Measurements from ENCODE around the gene PTPRD.

PTPRD gene

GRCh38 chr9:8856396-8857067, 1756.3 kb downstream of the PTPRD start:
- H3K4me3 ChIP-seq (ENCODE audit: low read depth, low read length) = no peak overlapping the region
- TF ChIP-seq CTCF (IDR thresholded peaks at IDR 0.05; ENCODE audit: low read depth, low read length) = no peak

- TF ChIP-seq CTCF (IDR thresholded peaks at IDR 0.05; ENCODE audit: low read depth, low read length) = no peak
- H3K4me3 ChIP-seq (ENCODE audit: low read depth, low read length) = no peak overlapping the region
Observed at GRCh38 chr9:8855046-8855445, 1757.8 kb downstream of the PTPRD start.

GRCh38 chr9:8852301-8852864, 1760.4 kb downstream of the PTPRD start:
- no peak overlapping the region for H3K4me3 ChIP-seq (ENCODE audit: low read depth, low read length)
- no peak for TF ChIP-seq CTCF (IDR thresholded peaks at IDR 0.05; ENCODE audit: low read depth, low read length)

GRCh38 chr9:8850914-8851313, 1761.9 kb downstream of the PTPRD start:
- TF ChIP-seq CTCF (IDR thresholded peaks at IDR 0.05; ENCODE audit: low read depth, low read length) = no peak

GRCh38 chr9:8845808-8846207, 1767.0 kb downstream of the PTPRD start:
- TF ChIP-seq CTCF (IDR thresholded peaks at IDR 0.05; ENCODE audit: low read depth, low read length) = no peak
- H3K4me3 ChIP-seq (ENCODE audit: low read depth, low read length) = no peak overlapping the region

More at GRCh38 chr9:8850914-8851313, 1761.9 kb downstream of the PTPRD start:
- H3K4me3 ChIP-seq (ENCODE audit: low read depth, low read length) = no peak overlapping the region

- no peak for TF ChIP-seq CTCF (IDR thresholded peaks at IDR 0.05; ENCODE audit: low read depth, low read length)
- no peak overlapping the region for H3K4me3 ChIP-seq (ENCODE audit: low read depth, low read length)
Observed at GRCh38 chr9:8845376-8845775, 1767.4 kb downstream of the PTPRD start.

- H3K4me3 ChIP-seq (ENCODE audit: low read depth, low read length) = no peak overlapping the region
- TF ChIP-seq CTCF (IDR thresholded peaks at IDR 0.05; ENCODE audit: low read depth, low read length) = no peak
Observed at GRCh38 chr9:8844549-8844948, 1768.3 kb downstream of the PTPRD start.
